ENCODE data around the gene ELN.

GRCh38 chr7:74070619-74070921, 42.6 kb downstream of the ELN start:
- no peak for TF ChIP-seq YY1 (IDR thresholded peaks at IDR 0.05; ENCODE audit: low read depth)
- TF ChIP-seq USF1 (IDR thresholded peaks at IDR 0.05), result no peak
- TF ChIP-seq NFIC (IDR thresholded peaks at IDR 0.05), result no peak
- TF ChIP-seq EGR1 (IDR thresholded peaks at IDR 0.05), result no peak
- no peak for TF ChIP-seq TCF12 (IDR thresholded peaks at IDR 0.05; ENCODE audit: low read depth)
- TF ChIP-seq CEBPB (IDR thresholded peaks at IDR 0.05), result no peak
- TF ChIP-seq TAF1 (IDR thresholded peaks at IDR 0.05; ENCODE audit: low read depth), result no peak
- no peak for TF ChIP-seq MAX (IDR thresholded peaks at IDR 0.05)
